ENCODE data around the gene CDYL2.
A peak's percentile ranks its signal among the peaks of the same experiment; 100 is the strongest.

CDYL2 gene

GRCh38 chr16:80583466-80583865 is 220.9 kb downstream of the CDYL2 start:
- peak; percentile 71 for DNase-seq (ENCODE audit: low read depth, low spot score)
- no peak for TF ChIP-seq CTCF (IDR thresholded peaks at IDR 0.05; ENCODE audit: low read depth, low read length)
- in situ Hi-C loops (cut with HindIII; ENCODE audit: low sequenced_read_pairs), result no loop called here
- H3K4me3 ChIP-seq (ENCODE audit: low read depth, low read length), result no peak overlapping the region

- in situ Hi-C loops (cut with HindIII; ENCODE audit: low sequenced_read_pairs), result no loop called here
- peak; percentile 74 for DNase-seq (ENCODE audit: low read depth, low spot score)
- no peak overlapping the region for H3K4me3 ChIP-seq (ENCODE audit: low read depth, low read length)
- TF ChIP-seq CTCF (IDR thresholded peaks at IDR 0.05; ENCODE audit: low read depth, low read length), result no peak
These were observed 224.1 kb downstream of the CDYL2 start for GRCh38 chr16:80580109-80580832.

- DNase-seq (ENCODE audit: low read depth, low spot score), result no peak
- in situ Hi-C loops (cut with HindIII; ENCODE audit: low sequenced_read_pairs), result no loop called here
- no peak for TF ChIP-seq CTCF (IDR thresholded peaks at IDR 0.05; ENCODE audit: low read depth, low read length)
- no peak overlapping the region for H3K4me3 ChIP-seq (ENCODE audit: low read depth, low read length)
These were observed 226.7 kb downstream of the CDYL2 start for GRCh38 chr16:80577485-80578280.

- in situ Hi-C loops (cut with HindIII; ENCODE audit: low sequenced_read_pairs), result no loop called here
- TF ChIP-seq CTCF (IDR thresholded peaks at IDR 0.05; ENCODE audit: low read depth, low read length), result no peak
- H3K4me3 ChIP-seq (ENCODE audit: low read depth, low read length), result no peak overlapping the region
- no peak for DNase-seq (ENCODE audit: low read depth, low spot score)
These were observed 228.0 kb downstream of the CDYL2 start for GRCh38 chr16:80576343-80576912.

GRCh38 chr16:80573700-80574120 is 230.7 kb downstream of the CDYL2 start:
- in situ Hi-C loops (cut with HindIII; ENCODE audit: low sequenced_read_pairs), result no loop called here
- TF ChIP-seq CTCF (IDR thresholded peaks at IDR 0.05; ENCODE audit: low read depth, low read length), result no peak
- no peak for DNase-seq (ENCODE audit: low read depth, low spot score)
- H3K4me3 ChIP-seq (ENCODE audit: low read depth, low read length), result no peak overlapping the region

GRCh38 chr16:80570106-80570478 is 234.3 kb downstream of the CDYL2 start:
- peak; percentile 85 for DNase-seq (ENCODE audit: low read depth, low spot score)
- H3K4me3 ChIP-seq (ENCODE audit: low read depth, low read length), result no peak overlapping the region
- in situ Hi-C loops (cut with HindIII; ENCODE audit: low sequenced_read_pairs), result no loop called here
- no peak for TF ChIP-seq CTCF (IDR thresholded peaks at IDR 0.05; ENCODE audit: low read depth, low read length)

All from astrocyte of the spinal cord (primary cell).